K562 (cell line): ENCODE data around the gene ZBTB20. TPM values are rescaled to one million over a fixed set of nuclear protein-coding genes. Genes with fewer than 3 reads are reported as not detected.

Experiments used
- CHD7 ChIP-seq: fragments of 200-600 bp; sonication (generic); IDR thresholded peaks from one replicate; pipeline ENCODE4 v1.6.1; 2012; ENCODE audit warnings: mild to moderate bottlenecking, low read depth, low read length, inconsistent platforms
- DACH1 ChIP-seq: fragments of 450-650 bp; IDR thresholded peaks from 2 replicates; pipeline ENCODE4 v1.6.1; 2018; ENCODE audit not compliant: partially characterized antibody
- NFE2L1 ChIP-seq: fragments of 450-650 bp; IDR thresholded peaks from 2 replicates; pipeline ENCODE4 v1.6.1; 2016; ENCODE audit warnings: missing genetic modification characterization, low read depth, mild to moderate bottlenecking, missing compliant biosample characterization, moderate library complexity, borderline replicate concordance
- SP2 ChIP-seq: IDR thresholded peaks from 2 replicates; pipeline ENCODE4 v1.6.1; 2011; ENCODE audit warnings: mild to moderate bottlenecking, low read depth, low read length, moderate library complexity; ENCODE audit not compliant: poor library complexity, severe bottlenecking; ENCODE audit errors: extremely low read depth
- polyA plus RNA-seq, 8 experiments: library from polyadenylated mRNA; depleted of rRNA in 4 of 8; stranded (reverse) in 5 of 8; unstranded in 3 of 8; fragments of >200 nt; fragmentation: Nextera tagmentation in 2 of 8; fragmentation: Illumina TruSeq in 1 of 8; extraction: Ambion mirVana in 2 of 8; extraction: Trizol in 1 of 8; gene quantifications; 2 replicates each; pipeline versions ENCODE4 v1.2.1 to v1.2.3, GENCODE V29; 2011 to 2014; ENCODE audit warnings: inconsistent platforms in 1 of 8, missing spikeins in 1 of 8
- total RNA-seq, 7 experiments: library from RNA; depleted of rRNA in 6 of 7; stranded (reverse); fragments of >200 nt in 6 of 7; fragmentation: Illumina TruSeq in 2 of 7; extraction: Trizol in 2 of 7; gene quantifications; 2 replicates each; pipeline versions ENCODE4 v1.2.1 to v1.2.3, GENCODE V29; 2011 to 2021; ENCODE audit warnings: low replicate concordance in 1 of 7

Gene ZBTB20
- total and polyA plus RNA-seq, 9 of the 15 experiments (the other 6 are each of a cell fraction or from before 2014, with no cell fraction given): 0.17 to 1.7 (median 0.45) TPM

- TF ChIP-seq CHD7 (no peak), DACH1 (no peak), NFE2L1 (tag) (no peak), SP2 (no peak)
- TF ChIP-seq, all 486 proteins: peak for 0
Measured at GRCh38 chr3:115084686-115085085, 62.4 kb downstream of the ZBTB20 start (continued).
